GM21447 (cell line): ENCODE results near the gene OR52W1.

Experiments used
- ATAC-seq: cut with Tn5 transposase; IDR thresholded peaks from one replicate; pipeline ENCODE4 v1.9.1; 2021; ENCODE audit not compliant: unreplicated experiment

OR52W1 gene, protein sequence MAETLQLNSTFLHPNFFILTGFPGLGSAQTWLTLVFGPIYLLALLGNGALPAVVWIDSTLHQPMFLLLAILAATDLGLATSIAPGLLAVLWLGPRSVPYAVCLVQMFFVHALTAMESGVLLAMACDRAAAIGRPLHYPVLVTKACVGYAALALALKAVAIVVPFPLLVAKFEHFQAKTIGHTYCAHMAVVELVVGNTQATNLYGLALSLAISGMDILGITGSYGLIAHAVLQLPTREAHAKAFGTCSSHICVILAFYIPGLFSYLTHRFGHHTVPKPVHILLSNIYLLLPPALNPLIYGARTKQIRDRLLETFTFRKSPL

DNA sequence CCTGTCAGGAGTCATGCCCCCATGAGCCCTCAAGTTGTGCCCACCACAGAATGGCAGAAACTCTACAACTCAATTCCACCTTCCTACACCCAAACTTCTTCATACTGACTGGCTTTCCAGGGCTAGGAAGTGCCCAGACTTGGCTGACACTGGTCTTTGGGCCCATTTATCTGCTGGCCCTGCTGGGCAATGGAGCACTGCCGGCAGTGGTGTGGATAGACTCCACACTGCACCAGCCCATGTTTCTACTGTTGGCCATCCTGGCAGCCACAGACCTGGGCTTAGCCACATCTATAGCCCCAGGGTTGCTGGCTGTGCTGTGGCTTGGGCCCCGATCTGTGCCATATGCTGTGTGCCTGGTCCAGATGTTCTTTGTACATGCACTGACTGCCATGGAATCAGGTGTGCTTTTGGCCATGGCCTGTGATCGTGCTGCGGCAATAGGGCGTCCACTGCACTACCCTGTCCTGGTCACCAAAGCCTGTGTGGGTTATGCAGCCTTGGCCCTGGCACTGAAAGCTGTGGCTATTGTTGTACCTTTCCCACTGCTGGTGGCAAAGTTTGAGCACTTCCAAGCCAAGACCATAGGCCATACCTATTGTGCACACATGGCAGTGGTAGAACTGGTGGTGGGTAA lies at the start of gene OR52W1:
TSS of gene OR52W1 (plus strand) at position 51 of the 637 bp plus-strand sequence. CDS start at position 51, 0 bp downstream.
- no peak for ATAC-seq

DNA sequence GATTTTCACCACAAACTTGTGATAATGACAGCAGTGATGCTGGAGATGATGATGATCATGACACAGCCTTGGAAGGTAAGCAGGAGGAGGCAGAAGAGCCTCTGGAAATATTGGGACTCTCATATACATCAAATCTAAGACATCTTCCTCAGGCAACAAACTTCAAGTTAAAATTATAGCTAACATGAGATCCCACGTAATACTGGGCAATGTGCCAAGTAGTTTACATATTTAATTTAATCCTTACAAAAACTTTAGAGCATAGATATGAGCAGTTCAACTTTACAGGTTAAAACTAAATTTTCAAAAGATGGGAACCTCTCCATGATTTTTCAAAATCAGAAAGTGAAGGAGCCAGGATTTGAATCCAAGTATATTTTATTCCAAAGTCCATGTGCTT lies 47.9 kb upstream of the OR52W1 start:
- ATAC-seq: no peak

DNA sequence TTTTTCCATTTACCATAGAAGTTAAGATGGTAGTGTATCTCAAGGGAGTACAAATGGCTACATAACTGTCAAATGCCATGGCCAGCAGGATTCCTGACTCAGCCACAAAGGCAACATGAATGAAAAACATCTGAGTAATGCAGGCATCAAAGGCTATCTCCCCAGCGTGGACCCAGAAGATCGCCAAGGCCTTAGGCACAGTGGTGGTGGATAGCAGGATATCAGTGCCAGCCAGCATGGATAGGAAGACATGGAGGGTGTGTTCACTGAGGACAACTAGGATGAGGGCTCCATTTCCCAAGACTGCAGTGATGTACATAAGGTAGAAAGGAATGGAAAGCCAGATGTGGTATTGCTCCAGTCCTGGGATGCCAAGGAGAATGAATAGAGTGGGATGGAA lies 46.9 kb upstream of the OR52W1 start:
- no peak for ATAC-seq

DNA sequence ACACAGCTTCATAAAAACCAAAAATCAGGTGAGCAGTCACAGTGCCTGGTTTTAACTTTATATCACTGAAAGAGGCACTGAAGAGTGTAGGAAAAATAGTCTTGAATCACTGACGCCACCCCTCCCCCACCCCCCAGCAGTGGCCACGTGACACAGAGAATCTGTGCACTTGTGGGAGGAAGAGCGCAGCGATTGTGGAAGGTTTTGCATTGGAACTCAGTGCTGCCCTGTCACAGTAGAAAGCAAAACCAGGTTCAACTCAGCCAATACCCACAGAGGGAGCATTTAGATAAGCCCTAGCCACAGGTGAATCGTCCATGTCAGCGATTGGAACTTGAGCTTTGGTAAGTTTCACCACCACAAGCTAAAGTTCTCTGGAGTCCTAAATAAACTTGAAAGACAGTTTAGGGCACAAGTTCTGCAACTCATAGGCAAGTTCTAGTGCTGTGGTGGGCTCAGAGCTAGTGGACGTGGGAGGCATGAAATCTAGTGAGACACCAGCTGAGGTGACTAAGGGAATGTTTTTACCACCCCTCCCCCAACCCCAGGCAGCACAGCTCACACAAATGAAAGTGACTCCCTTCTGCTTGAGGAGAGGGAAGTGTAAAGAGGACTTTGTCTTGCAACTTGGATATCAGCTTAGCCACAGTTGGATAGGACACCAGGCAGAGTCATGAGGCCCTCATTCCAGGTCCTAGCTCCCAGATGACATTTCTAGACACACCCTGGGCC lies 42.2 kb upstream of the OR52W1 start:
- no peak for ATAC-seq

DNA sequence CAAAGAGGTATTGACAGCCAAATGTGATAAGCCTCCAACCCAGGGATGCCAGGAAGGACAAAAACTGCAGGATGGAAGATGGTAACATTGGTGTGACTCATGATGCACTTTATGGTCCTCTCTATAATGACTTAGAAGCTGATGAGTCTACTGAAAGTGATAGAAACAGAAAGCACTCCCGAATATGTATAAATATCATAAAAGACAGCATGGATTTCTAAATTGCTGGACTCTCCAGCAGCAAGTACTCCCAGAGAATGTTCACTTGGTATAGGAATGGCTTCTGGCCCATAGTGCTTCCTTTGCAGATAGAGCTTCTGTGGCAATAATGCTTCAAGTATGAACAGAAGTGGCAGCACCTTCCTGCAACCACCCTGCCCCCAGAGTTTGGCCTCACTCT lies 28.8 kb upstream of the OR52W1 start, which contains the start of gene OR52B2:
TSS of gene OR52B2 (minus strand) at position 101 of the 400 bp plus-strand sequence. CDS start at position 101, 0 bp downstream.
- ATAC-seq: no peak

DNA sequence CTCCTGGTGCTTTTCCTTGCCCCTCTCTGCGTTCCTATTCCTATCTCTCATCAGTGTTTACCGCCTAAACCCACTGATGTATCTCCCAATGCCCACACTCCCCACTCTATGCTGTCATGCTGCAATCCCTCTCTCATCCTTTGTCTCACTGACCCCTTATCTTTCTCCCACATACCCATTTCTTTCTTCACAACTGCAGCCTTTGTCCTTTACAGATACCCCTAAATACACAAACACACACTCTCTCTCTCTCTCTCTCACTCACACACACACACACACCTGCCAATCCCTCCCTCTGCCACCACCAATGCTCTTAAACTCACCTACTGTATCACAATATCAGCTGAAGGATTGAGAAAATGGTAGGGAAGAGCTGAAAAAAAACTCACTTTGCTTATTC lies 23.6 kb upstream of the OR52W1 start:
- no peak for ATAC-seq

DNA sequence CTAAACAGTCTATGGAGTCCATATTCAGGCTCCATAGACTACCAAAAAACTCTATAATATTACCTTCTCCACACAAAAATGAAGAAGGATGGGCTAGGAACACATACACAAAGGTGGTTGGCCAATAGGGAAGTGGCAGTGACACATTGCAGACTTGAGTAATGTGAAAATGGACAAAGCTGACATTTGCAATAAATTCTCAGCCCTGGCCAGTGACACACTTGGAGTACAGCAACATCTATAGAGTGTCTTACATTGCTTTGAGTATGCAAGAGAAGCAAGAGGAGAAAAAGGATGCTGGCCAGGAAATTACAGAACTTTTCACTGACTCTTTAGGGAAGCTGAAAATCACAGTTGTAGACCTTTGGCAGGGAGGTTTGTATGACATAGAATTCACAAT lies 7.3 kb upstream of the OR52W1 start:
- ATAC-seq: no peak

DNA sequence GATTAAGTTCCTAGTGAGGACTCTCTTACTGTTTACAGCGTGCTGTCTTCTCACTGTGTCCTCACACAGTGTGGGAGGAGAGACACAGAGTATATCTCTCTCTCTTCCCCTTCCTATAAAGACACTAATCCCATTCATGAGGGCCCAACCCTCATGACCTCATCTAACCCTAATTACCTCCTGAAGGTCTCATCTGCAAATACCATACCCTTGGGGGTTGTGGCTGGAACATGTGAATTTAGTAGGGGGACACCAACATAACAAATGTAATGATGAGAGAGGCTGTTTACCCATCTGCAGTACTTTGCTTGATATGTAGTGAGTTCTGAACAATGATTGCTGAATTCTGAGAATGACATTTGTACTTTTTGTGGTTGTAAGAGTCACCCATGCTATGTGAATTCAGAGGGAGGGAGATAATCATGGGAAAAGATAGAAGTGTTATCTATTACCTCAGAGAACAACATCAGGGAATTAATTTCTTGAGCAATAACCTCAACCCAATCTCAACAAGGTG lies 4.9 kb upstream of the OR52W1 start:
- ATAC-seq: no peak

DNA sequence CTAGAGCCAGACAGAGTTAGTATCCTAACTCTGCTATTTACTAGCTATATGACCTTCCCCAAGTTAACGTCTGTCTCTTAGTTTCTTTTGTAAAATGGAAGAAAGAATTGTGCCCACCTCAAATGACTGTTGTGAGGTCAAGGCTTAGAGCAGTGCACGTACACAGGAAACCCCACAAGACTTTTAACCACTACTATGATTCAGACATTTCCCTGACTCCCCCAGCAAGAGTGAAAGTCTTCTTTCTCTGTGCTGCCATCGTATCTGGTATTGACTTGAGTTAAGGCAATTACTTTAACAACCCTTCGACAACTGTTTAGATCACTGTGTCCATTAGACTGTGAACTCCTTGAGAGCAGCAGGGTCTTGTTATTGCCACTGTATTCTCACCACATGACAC lies 2.6 kb upstream of the OR52W1 start:
- no peak for ATAC-seq

DNA sequence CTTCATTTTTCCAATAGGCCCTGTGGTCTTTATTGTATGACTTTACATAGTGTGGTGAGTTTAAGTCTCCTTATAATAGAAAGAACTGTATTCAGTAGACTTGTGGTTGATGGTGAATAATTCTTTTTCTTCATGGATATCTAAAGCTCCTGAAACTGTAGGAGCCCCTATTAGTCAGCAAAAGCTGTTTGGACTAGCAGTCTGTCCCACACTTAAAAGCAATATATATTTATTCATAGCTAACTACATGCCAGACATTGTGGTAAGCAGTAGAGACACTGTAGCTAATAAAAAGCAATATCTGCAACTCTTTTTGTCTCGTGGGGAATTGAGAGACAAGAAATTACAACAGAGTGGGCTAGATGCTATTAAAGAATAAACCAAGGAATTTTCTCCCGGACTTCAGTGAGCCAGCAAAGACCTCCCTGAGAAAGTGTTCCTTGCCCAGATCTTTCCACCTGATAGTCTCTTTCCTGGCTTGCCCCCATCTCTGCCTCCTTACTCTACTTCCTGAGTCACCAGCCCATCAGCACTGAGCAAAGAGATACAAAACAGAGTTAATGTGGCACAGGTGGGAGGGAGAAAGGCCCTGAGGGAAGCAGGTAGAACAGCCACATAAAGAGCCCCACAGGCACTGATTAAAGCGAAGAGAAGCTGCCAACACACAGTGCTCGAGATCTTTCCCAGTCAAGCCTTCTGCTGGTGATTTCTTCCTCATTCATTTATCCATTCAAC lies 1.4 kb upstream of the OR52W1 start:
- ATAC-seq: no peak

DNA sequence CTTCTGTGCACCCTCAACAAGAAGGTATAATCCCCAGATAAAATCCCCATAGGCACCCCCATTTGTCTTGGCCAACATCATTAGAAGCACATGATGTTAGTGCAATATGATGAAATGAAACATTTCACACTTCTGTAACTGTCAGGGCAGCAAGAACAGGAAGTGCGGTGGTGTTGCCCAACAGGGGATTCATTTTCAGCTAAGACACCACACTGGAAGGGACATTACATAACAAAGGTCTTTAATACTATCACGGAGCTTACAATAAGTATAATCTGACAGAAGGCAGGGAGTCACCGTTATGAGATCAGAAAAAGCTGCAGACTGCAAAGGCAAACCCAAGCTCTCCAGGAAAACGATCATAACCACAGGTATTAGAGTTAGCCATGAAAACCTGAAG lies 2.0 kb downstream of the OR52W1 start:
- no peak for ATAC-seq

DNA sequence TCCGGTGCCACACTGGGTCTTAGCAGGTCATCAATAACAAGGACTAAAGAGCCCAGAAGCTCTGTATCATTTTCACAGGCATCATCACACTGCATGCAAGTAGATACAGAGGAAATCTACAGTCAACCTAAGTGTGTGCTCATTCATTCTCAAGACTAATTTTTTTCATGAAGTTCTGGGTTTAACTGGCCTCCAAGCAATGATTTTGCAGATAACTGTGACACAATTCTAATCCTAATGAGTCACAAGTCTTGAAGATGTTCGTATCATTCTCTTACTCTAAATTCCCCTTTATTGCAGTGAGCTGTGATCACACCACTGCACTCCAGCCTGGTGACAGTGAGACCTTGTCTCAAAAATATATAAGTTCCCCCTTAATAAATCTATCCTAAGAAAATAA lies 2.5 kb downstream of the OR52W1 start:
- ATAC-seq: no peak

DNA sequence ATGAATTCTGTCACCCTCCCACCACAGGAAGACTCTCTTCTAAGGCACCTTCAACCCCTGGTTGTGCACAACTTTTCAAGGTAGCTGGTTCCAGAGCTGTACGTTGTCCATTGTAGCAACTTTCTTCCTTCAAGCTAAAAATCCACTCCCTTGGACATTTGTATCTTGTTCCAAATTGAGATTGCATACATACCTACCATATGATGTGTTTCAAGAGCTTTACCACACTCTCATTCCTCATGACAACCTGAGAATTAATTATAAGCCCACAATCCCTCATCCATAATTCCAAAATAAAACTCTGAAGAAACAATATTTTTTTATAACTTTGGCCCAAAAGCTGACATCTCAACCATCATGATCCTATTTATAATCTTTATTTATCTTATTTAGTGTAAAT lies 3.0 kb downstream of the OR52W1 start:
- ATAC-seq: no peak

DNA sequence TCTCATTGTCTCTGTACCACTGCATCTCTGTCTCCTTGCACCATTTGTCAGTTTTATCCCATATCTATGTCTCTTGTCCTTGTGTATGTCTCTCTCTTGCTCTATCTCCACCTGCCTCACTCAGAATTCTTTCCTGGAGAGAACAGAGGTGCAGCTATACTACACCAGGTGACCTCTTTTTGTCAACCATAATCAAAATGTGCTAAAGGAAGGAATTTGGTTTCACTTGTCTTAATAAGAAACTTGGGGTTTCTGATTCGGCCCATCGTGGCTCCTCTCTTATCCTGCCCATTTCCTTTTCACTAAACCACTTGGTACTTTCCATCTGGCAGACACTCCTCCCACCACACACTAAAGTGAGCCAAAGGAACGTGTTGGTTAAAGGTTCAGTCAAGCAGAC lies 4.3 kb downstream of the OR52W1 start:
- ATAC-seq: peak; percentile 75

DNA sequence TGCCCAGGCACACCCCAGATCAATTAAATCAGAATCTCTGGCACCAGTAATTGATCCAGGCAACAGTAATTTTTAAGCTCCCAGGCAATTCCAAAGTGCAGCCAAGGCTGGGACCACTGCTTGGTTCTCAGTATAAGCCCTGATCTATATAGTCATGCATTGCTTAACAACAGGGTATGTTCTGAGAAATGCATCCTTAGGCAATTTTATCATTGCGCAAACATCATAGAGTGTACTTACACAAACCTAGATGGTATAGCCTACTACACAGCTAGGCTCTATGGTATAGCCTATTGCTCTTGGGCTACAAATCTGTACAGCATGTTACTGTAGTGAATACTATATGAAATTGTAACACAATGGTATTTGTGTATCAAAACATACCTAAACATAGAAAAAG lies 5.7 kb downstream of the OR52W1 start:
- no peak for ATAC-seq

DNA sequence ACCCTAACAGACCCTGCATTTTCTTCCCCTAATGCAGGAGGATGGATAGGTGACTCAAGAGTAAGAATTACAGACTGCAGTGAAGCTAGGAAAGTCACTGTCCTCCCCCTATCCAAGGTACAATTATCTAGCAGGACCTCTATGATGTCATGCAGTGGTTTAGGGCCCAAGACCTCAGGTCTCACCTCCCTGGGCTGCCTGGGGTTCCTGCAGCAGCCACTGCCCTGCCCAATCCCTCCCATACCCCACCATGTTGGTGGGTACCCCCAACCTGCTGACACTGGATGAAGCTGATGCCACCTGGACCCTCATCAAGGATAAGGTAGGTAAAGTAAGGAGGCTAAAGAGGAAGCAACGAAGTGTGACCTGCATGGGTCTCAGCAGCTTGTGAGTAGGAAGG lies 6.3 kb downstream of the OR52W1 start, which contains the start of gene C11orf42:
TSS of gene C11orf42 (plus strand) at position 192 of the 400 bp plus-strand sequence. CDS start at position 251, 59 bp downstream.
- no peak for ATAC-seq

DNA sequence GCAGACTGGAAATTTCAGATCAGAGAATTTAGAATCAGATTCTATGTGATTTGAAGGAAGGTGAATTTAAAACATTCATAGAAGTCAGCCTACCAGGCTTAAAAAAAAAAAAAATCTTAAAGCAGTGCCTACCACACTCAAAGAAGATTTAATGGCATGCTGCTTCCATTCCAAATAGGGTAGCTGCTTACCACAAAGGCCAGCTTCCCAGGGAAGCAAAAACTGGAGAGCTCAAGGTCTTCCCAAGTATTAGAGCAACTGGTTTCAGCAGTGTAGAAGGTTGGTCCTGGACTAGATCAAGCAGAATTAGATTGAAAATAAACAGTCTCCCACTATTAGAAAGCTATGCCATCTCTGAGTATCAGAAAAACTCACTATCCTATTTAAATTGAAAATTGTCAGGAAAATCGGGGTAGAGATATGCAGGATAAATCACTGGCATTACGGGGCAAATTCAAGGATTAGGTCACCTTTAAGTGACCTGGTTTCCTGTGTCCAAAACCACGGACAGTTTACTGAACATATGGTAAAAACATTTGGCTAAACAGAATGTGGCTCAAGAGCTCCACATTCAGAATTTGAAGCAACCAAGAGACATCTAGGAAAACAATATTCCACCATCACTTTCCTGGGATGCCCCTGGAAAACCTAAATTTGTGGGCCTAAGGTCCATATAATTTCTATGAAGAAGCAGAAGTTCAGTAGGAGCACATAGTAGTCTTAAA lies 7.6 kb downstream of the OR52W1 start:
- ATAC-seq: no peak

DNA sequence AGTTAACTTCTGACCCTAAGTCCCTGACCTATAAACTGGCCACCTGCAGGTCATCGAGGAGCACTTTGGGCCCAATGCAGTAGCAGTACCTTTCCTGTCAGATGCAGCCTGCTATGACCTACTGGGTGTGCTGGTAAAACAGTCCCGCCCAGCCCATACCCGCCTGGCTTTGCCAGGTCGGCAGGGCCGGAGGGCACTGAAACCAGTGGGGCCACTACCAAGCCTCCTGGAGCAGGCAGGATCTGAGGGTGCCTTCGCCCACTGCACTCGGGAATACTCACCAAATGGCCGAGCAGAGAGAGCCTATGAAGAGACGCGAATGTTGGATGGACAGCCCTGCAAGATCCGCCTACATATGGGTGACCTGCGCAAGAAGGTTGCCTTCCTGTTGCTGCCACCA lies 10.8 kb downstream of the OR52W1 start:
- ATAC-seq: no peak

DNA sequence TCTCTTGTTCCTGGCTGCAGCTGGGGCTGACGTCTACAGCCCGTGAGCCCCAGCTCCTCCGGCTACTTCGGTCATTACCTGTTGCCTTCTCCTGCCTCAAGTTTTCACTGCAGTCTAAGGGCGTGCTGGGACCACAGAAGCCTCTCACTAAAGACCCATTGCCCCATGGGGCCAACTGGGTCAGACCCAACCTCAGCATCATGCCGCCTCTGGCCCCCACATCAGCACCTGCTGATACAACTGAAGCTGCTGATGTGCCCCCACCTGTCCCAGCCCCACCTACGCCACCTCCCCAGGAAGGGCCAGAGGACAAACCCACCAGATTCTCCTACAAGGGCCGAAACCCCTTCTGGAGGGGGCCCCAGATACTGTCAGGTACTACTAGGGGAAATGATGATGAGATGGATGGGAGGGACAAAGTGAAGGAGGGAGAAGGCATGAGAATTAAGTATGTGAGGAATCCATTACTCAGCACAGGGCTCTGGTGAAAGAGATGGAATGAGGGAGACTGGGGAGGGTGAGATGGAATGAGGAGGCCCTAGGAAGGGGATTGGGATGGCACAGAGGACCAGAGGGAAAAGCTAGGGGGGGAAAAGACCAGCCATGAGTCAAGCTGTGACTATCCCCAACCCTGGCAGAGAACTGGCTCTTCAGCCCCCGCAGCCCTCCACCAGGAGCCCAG lies 11.4 kb downstream of the OR52W1 start:
- no peak for ATAC-seq

DNA sequence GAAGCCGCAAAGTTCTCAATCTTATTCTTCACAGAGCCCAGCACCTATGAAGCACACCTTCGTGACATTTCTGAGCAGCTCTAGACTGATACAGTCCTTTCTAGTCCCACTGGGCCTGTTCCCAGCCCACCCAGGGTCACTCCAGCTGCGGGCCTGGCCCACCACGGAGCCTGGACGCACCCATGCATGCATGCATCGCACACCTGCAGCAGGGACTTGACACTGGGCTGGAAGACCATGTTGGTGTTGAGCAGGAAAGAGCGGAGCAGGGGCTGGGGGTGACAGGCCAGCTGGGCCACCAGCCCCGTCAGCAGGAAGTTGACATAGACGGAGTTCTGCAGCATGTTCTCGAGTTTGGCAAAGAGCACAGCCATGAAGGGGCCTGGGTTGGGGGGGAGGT lies 15.5 kb downstream of the OR52W1 start:
- ATAC-seq: no peak
